ENCODE results near the gene TRAPPC5. TPM values are rescaled to one million over a fixed set of nuclear protein-coding genes. Genes with fewer than 3 reads are reported as not detected.

Gene TRAPPC5
- total RNA-seq, 1 donor from 2014 or later, result 116 TPM

Other genes with a start within 250 kb of the TRAPPC5 start
- gene PEX11G, start 191.8 kb upstream of the TRAPPC5 start, total RNA-seq, result 0.97 TPM
- gene ZNF358, start 164.7 kb upstream of the TRAPPC5 start, total RNA-seq, result 92.1 TPM
- 17.5 TPM for gene MCOLN1, start 158.2 kb upstream of the TRAPPC5 start, total RNA-seq
- 50.4 TPM for gene PNPLA6, start 145.1 kb upstream of the TRAPPC5 start, total RNA-seq
- gene CAMSAP3, start 85.0 kb upstream of the TRAPPC5 start, total RNA-seq, result 1.0 TPM
- gene XAB2, start 51.3 kb upstream of the TRAPPC5 start, total RNA-seq, result 23.5 TPM
- gene PET100, start 51.0 kb upstream of the TRAPPC5 start, total RNA-seq, result 208 TPM
- gene PCP2, start 47.1 kb upstream of the TRAPPC5 start, total RNA-seq, result 3.9 TPM
- gene STXBP2, start 43.7 kb upstream of the TRAPPC5 start, total RNA-seq, result 7.0 TPM
- gene RETN, start 11.8 kb upstream of the TRAPPC5 start, total RNA-seq, result 0.48 TPM
- 0.67 TPM for gene MCEMP1, start 3.7 kb upstream of the TRAPPC5 start, total RNA-seq
- 0.56 TPM for gene FCER2, start 21.3 kb downstream of the TRAPPC5 start, total RNA-seq
- gene CLEC4G, start 51.3 kb downstream of the TRAPPC5 start, total RNA-seq, result 1.1 TPM
- gene CD209, start 66.7 kb downstream of the TRAPPC5 start, total RNA-seq, result 11.4 TPM
- gene CLEC4M, start 82.4 kb downstream of the TRAPPC5 start, total RNA-seq, result not detected
- 19.4 TPM for gene EVI5L, start 149.4 kb downstream of the TRAPPC5 start, total RNA-seq
- gene PRR36, start 193.6 kb downstream of the TRAPPC5 start, total RNA-seq, result 0.08 TPM
- 1.6 TPM for gene LRRC8E, start 207.7 kb downstream of the TRAPPC5 start, total RNA-seq
- gene MAP2K7, start 223.0 kb downstream of the TRAPPC5 start, total RNA-seq, result 27.5 TPM
- 10.9 TPM for gene TGFBR3L, start 234.0 kb downstream of the TRAPPC5 start, total RNA-seq
- 9.4 TPM for gene SNAPC2, start 239.5 kb downstream of the TRAPPC5 start, total RNA-seq
- 0.16 TPM for gene CTXN1, start 245.3 kb downstream of the TRAPPC5 start, total RNA-seq

All from Right ventricle myocardium superior (tissue), 1 donor.